Measurements from ENCODE around the gene MTMR10. TPM values are rescaled to one million over a fixed set of nuclear protein-coding genes. Genes with fewer than 3 reads are reported as not detected.
A peak's percentile ranks its signal among the peaks of the same experiment; 100 is the strongest.

MTMR10 gene
- total RNA-seq, 1 experiment from 2014 or later: 25.5 TPM

GRCh38 chr15:30963681-30964080 lies 27.7 kb downstream of the MTMR10 start:
- Histone ChIP-seq H3K9me3 (ENCODE audit: low read length) (no peaks in the 10 kb centered on the region), H4K20me1 (ENCODE audit: insufficient read depth, low read depth, low read length) (no peaks in the 10 kb centered on the region), H3K79me2 (ENCODE audit: low read length) (no peaks in the 10 kb centered on the region), H3K4me3 (ENCODE audit: low read length) (no peak overlapping the region), H2AFZ (ENCODE audit: low read length) (no peak overlapping the region), H3K9me2 (replicated peaks; ENCODE audit: insufficient read depth, low read length) (no peaks in the 10 kb centered on the region), H3K36me3 (ENCODE audit: insufficient read depth, low read length) (no peaks in the 10 kb centered on the region; the same call in 1 of the 2 replicates), H3K4me2 (ENCODE audit: low read depth, low read length, poor library complexity, severe bottlenecking) (no peak overlapping the region), H3K27ac (ENCODE audit: low read length) (no peak overlapping the region), H3K4me1 (ENCODE audit: low read length) (peaks cover 13% of the 10 kb centered on the region), H3K27me3 (ENCODE audit: low read length) (no peaks in the 10 kb centered on the region), H3K9ac (ENCODE audit: low read length) (no peak overlapping the region)
- DNase-seq: no peak

- no peaks in the 10 kb centered on the region; the same call in 1 of the 2 replicates for H3K36me3 ChIP-seq (ENCODE audit: insufficient read depth, low read length)
- H3K79me2 ChIP-seq (ENCODE audit: low read length): no peaks in the 10 kb centered on the region
- no peaks in the 10 kb centered on the region for H3K9me2 ChIP-seq (replicated peaks; ENCODE audit: insufficient read depth, low read length)
- no peaks in the 10 kb centered on the region for H3K9me3 ChIP-seq (ENCODE audit: low read length)
- DNase-seq: no peak
- no peaks in the 10 kb centered on the region for H4K20me1 ChIP-seq (ENCODE audit: insufficient read depth, low read depth, low read length)
- peaks cover 13% of the 10 kb centered on the region for H3K4me1 ChIP-seq (ENCODE audit: low read length)
- H2AFZ ChIP-seq (ENCODE audit: low read length): no peak overlapping the region
- H3K4me2 ChIP-seq (ENCODE audit: low read depth, low read length, poor library complexity, severe bottlenecking): peak overlapping the region; percentile 12
- no peak overlapping the region for H3K4me3 ChIP-seq (ENCODE audit: low read length)
- peak overlapping the region; percentile 28; the same call in 1 of the 2 replicates for H3K27ac ChIP-seq (ENCODE audit: low read length)
- H3K27me3 ChIP-seq (ENCODE audit: low read length): no peaks in the 10 kb centered on the region
- no peak overlapping the region for H3K9ac ChIP-seq (ENCODE audit: low read length)
Observed at GRCh38 chr15:30962659-30963058, 28.8 kb downstream of the MTMR10 start.

DNA sequence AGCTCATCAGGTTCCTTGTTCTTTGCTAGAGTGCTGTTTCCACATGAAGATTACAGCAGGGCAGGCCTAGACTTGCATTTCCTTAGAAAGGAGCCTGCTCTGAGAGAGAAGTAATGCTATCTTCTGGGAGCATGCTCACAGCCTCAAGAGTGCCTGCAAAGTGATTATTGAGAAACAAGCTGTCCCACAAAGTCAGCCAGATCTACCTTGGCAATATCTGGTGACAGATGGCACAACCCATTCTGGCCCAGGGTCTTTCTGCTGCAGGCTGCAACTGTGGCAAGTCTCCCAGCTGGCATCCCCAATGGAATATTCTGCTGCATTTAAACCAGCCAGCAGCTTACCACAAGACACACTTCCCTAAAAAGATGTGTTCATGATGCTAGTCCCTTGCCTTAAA lies 29.3 kb downstream of the MTMR10 start:
- H3K79me2 ChIP-seq (ENCODE audit: low read length): no peaks in the 10 kb centered on the region
- no peaks in the 10 kb centered on the region; the same call in 1 of the 2 replicates for H3K36me3 ChIP-seq (ENCODE audit: insufficient read depth, low read length)
- H3K27ac ChIP-seq (ENCODE audit: low read length): peak overlapping the region; percentile 28; the same call in 1 of the 2 replicates
- H3K9me3 ChIP-seq (ENCODE audit: low read length): no peaks in the 10 kb centered on the region
- no peak overlapping the region for H3K4me3 ChIP-seq (ENCODE audit: low read length)
- no peaks in the 10 kb centered on the region for H4K20me1 ChIP-seq (ENCODE audit: insufficient read depth, low read depth, low read length)
- H2AFZ ChIP-seq (ENCODE audit: low read length): no peak overlapping the region
- no peak for DNase-seq
- H3K4me1 ChIP-seq (ENCODE audit: low read length): peaks cover 13% of the 10 kb centered on the region
- no peak overlapping the region for H3K9ac ChIP-seq (ENCODE audit: low read length)
- no peaks in the 10 kb centered on the region for H3K9me2 ChIP-seq (replicated peaks; ENCODE audit: insufficient read depth, low read length)
- no peaks in the 10 kb centered on the region for H3K27me3 ChIP-seq (ENCODE audit: low read length)
- H3K4me2 ChIP-seq (ENCODE audit: low read depth, low read length, poor library complexity, severe bottlenecking): peak overlapping the region; percentile 12

DNA sequence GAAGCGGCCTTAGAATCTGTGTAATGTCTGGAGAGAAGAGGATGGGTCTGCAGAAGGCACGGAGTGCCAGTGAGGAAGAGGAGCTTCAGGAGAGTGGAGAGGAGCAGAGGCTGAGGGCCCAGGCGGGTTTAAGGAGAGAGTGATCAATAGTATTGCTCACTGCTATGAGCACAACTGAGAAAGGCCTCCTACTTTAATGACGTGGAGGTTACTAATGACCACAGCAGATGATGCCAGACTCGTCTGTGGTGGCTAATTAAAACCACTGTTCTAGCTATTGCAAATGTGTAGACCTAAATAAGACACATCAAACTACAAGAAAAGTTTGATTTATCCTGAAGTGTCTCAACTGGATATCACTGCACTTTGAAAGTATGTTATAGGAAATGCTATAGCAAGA lies 33.2 kb downstream of the MTMR10 start:
- no peak for DNase-seq
- H4K20me1 ChIP-seq (ENCODE audit: insufficient read depth, low read depth, low read length): no peaks in the 10 kb centered on the region
- no peak overlapping the region for H3K4me2 ChIP-seq (ENCODE audit: low read depth, low read length, poor library complexity, severe bottlenecking)
- no peak overlapping the region for H3K9ac ChIP-seq (ENCODE audit: low read length)
- peaks cover 11% of the 10 kb centered on the region for H3K36me3 ChIP-seq (ENCODE audit: insufficient read depth, low read length)
- H3K4me1 ChIP-seq (ENCODE audit: low read length): peaks cover 13% of the 10 kb centered on the region
- no peak overlapping the region for H3K27ac ChIP-seq (ENCODE audit: low read length)
- no peaks in the 10 kb centered on the region for H3K9me2 ChIP-seq (replicated peaks; ENCODE audit: insufficient read depth, low read length)
- H3K9me3 ChIP-seq (ENCODE audit: low read length): no peaks in the 10 kb centered on the region
- H3K27me3 ChIP-seq (ENCODE audit: low read length): no peaks in the 10 kb centered on the region
- H3K4me3 ChIP-seq (ENCODE audit: low read length): no peak overlapping the region
- H2AFZ ChIP-seq (ENCODE audit: low read length): no peak overlapping the region
- no peaks in the 10 kb centered on the region for H3K79me2 ChIP-seq (ENCODE audit: low read length)

DNA sequence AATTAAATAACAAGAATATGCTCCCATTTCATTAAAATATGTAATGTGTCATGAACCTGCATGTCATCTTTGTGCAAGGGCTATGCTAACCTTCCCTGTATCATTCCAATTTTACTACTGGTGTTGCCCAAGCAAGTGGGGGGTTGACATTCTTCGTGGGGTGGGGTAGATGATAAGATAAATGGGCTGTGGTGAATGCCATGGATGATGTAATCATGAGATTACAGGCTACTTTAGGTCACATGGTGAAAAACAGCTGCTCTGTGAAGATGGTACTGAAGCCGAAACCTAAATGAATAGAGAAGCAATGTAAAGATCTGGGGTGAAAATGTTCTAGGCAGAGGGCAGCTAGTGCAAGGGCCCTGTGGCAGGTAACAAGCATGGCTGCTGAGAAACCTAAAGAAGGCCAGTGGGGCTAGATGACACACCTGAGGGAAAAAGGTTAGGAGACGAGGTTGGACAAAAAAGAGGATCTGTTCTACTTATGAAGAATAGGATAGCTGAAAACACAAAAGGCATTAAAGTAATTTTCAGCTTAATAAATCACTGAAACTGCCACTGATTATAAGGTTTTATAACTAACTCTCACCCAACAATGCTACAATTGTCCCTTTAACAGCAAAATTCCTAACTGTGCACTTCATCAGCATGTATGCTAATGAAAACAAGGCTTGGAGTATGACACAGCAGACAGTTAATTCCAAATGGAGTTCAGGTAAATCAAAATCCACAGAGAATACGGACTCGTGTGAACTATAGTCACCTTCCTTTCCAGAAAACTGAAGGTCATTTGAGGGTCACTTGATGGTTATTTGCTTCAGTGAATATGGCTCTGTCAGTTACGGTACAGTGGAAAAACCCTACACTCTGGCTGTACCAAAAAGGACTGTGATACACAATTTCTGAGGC lies 35.0 kb downstream of the MTMR10 start:
- Histone ChIP-seq H3K4me1 (ENCODE audit: low read length) (no peaks in the 10 kb centered on the region), H3K36me3 (ENCODE audit: insufficient read depth, low read length) (peaks cover 19% of the 10 kb centered on the region), H3K9me2 (replicated peaks; ENCODE audit: insufficient read depth, low read length) (no peaks in the 10 kb centered on the region), H3K79me2 (ENCODE audit: low read length) (no peaks in the 10 kb centered on the region), H3K4me2 (ENCODE audit: low read depth, low read length, poor library complexity, severe bottlenecking) (no peak overlapping the region), H4K20me1 (ENCODE audit: insufficient read depth, low read depth, low read length) (no peaks in the 10 kb centered on the region), H3K9me3 (ENCODE audit: low read length) (no peaks in the 10 kb centered on the region), H3K27ac (ENCODE audit: low read length) (no peak overlapping the region), H3K27me3 (ENCODE audit: low read length) (no peaks in the 10 kb centered on the region), H3K4me3 (ENCODE audit: low read length) (no peak overlapping the region), H2AFZ (ENCODE audit: low read length) (no peak overlapping the region), H3K9ac (ENCODE audit: low read length) (no peak overlapping the region)
- DNase-seq: no peak

- H3K4me2 ChIP-seq (ENCODE audit: low read depth, low read length, poor library complexity, severe bottlenecking): no peak overlapping the region
- H3K79me2 ChIP-seq (ENCODE audit: low read length): no peaks in the 10 kb centered on the region
- no peaks in the 10 kb centered on the region for H3K9me2 ChIP-seq (replicated peaks; ENCODE audit: insufficient read depth, low read length)
- no peak overlapping the region for H3K4me3 ChIP-seq (ENCODE audit: low read length)
- H3K27me3 ChIP-seq (ENCODE audit: low read length): no peaks in the 10 kb centered on the region
- no peak overlapping the region for H3K27ac ChIP-seq (ENCODE audit: low read length)
- no peak for DNase-seq
- H4K20me1 ChIP-seq (ENCODE audit: insufficient read depth, low read depth, low read length): no peaks in the 10 kb centered on the region
- no peaks in the 10 kb centered on the region for H3K4me1 ChIP-seq (ENCODE audit: low read length)
- no peak overlapping the region for H3K9ac ChIP-seq (ENCODE audit: low read length)
- no peak overlapping the region for H2AFZ ChIP-seq (ENCODE audit: low read length)
- peaks cover 23% of the 10 kb centered on the region for H3K36me3 ChIP-seq (ENCODE audit: insufficient read depth, low read length)
- H3K9me3 ChIP-seq (ENCODE audit: low read length): no peaks in the 10 kb centered on the region
Observed at GRCh38 chr15:30954674-30955073, 36.8 kb downstream of the MTMR10 start.

- H3K27me3 ChIP-seq (ENCODE audit: low read length): no peaks in the 10 kb centered on the region
- no peak overlapping the region for H3K4me3 ChIP-seq (ENCODE audit: low read length)
- no peaks in the 10 kb centered on the region for H4K20me1 ChIP-seq (ENCODE audit: insufficient read depth, low read depth, low read length)
- H3K4me1 ChIP-seq (ENCODE audit: low read length): no peaks in the 10 kb centered on the region
- no peak overlapping the region for H3K27ac ChIP-seq (ENCODE audit: low read length)
- peaks cover 31% of the 10 kb centered on the region for H3K36me3 ChIP-seq (ENCODE audit: insufficient read depth, low read length)
- no peaks in the 10 kb centered on the region for H3K9me2 ChIP-seq (replicated peaks; ENCODE audit: insufficient read depth, low read length)
- no peak overlapping the region for H3K9ac ChIP-seq (ENCODE audit: low read length)
- no peak overlapping the region for H3K4me2 ChIP-seq (ENCODE audit: low read depth, low read length, poor library complexity, severe bottlenecking)
- no peak overlapping the region for H2AFZ ChIP-seq (ENCODE audit: low read length)
- H3K9me3 ChIP-seq (ENCODE audit: low read length): 0 out of 2 replicates have a peak, but pooled peaks cover 4% of the 10 kb centered on the region
- DNase-seq: no peak
- H3K79me2 ChIP-seq (ENCODE audit: low read length): no peaks in the 10 kb centered on the region
Observed at GRCh38 chr15:30953731-30954378, 37.6 kb downstream of the MTMR10 start.

- Histone ChIP-seq H2AFZ (ENCODE audit: low read length) (no peak overlapping the region), H4K20me1 (ENCODE audit: insufficient read depth, low read depth, low read length) (no peaks in the 10 kb centered on the region), H3K27ac (ENCODE audit: low read length) (no peak overlapping the region), H3K4me2 (ENCODE audit: low read depth, low read length, poor library complexity, severe bottlenecking) (no peak overlapping the region), H3K36me3 (ENCODE audit: insufficient read depth, low read length) (peaks cover 37% of the 10 kb centered on the region), H3K27me3 (ENCODE audit: low read length) (no peaks in the 10 kb centered on the region), H3K4me3 (ENCODE audit: low read length) (no peak overlapping the region), H3K9me3 (ENCODE audit: low read length) (0 out of 2 replicates have a peak, but pooled peaks cover 8% of the 10 kb centered on the region), H3K79me2 (ENCODE audit: low read length) (no peaks in the 10 kb centered on the region), H3K9ac (ENCODE audit: low read length) (no peak overlapping the region), H3K4me1 (ENCODE audit: low read length) (no peaks in the 10 kb centered on the region), H3K9me2 (replicated peaks; ENCODE audit: insufficient read depth, low read length) (no peaks in the 10 kb centered on the region)
- DNase-seq: no peak
Observed at GRCh38 chr15:30953183-30953582, 38.2 kb downstream of the MTMR10 start.

Measured in Karpas-422 (cell line).